SK-N-MC (cell line): Measurements from ENCODE around the gene GMCL2.

Experiments
- EZH2 ChIP-seq: fragments of 200-600 bp; sonication (generic); IDR thresholded peaks from one replicate; pipeline ENCODE4 v1.6.1; 2017; ENCODE audit warnings: antibody characterized with exemption
- FOXP2 ChIP-seq: optimal IDR thresholded peaks from 2 replicates; pipeline ENCODE3; 2011; ENCODE audit warnings: mild to moderate bottlenecking, moderate library complexity; ENCODE audit not compliant: insufficient read depth; ENCODE audit errors: extremely low read length, control extremely low read depth
- POLR2AphosphoS5 ChIP-seq: IDR thresholded peaks from 2 replicates; pipeline ENCODE4 v1.6.1; 2012; ENCODE audit warnings: mild to moderate bottlenecking, low read depth, low read length, borderline replicate concordance

DNA sequence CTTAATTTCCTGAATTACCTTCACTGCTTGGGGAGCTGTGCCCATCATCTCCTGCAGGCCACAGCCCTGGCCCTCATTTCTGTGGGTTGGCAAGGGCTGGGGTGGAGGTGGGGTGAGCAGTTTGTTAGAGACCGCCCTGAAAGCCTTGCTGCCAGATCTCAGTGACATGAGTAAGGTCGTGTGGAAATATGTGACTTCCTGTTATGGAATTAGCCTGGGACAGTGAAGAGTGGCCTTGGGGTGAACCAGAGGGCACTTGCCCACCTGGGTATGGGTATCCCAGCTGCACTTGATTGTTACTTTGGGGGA, 14.7 kb upstream of the GMCL2 start:
- TF ChIP-seq POLR2AphosphoS5 (no peak), EZH2 (no peak), FOXP2 (no peak)
